ENCODE results near the gene UBE3B. TPM values are rescaled to one million over a fixed set of nuclear protein-coding genes. Genes with fewer than 3 reads are reported as not detected.

The UBE3B gene
- total RNA-seq, 1 experiment from 2014 or later: 38.6 TPM

- ChIA-PET CTCF (interaction anchor here (0.6 to 1.8 kb wide), 3 partner anchors 18 to 237 kb away, joined by 3 to 5 read pairs (median 4); no protein-coding TSS in a partner anchor), POLR2A (no interaction called here)
- intact Hi-C loops (cut with micrococcal nuclease): no loop called here
- BruUV-seq (replicated peaks): no TSS peak
- Mint-ChIP-seq H3K27me3 (ENCODE audit: insufficient read depth, unreplicated experiment) (no peaks in the 10 kb centered on the region), H3K4me1 (ENCODE audit: insufficient read depth, unreplicated experiment) (peaks cover 5% of the 10 kb centered on the region), H3K36me3 (ENCODE audit: insufficient read depth, unreplicated experiment) (no peaks in the 10 kb centered on the region), H3K9me3 (ENCODE audit: unreplicated experiment) (no peaks in the 10 kb centered on the region), H3K27ac (ENCODE audit: low read depth, unreplicated experiment) (no peak overlapping the region), H3K4me3 (ENCODE audit: unreplicated experiment) (no peak overlapping the region)
- TF ChIP-seq CTCF (IDR thresholded peaks at IDR 0.05; ENCODE audit: unreplicated experiment): no peak
- no peak for DNase-seq (ENCODE audit: unreplicated experiment)
These were observed 60.9 kb downstream of the UBE3B start for GRCh38 chr12:109538191-109538863.

- POLR2A ChIA-PET: interaction anchor here (0.5 to 1.3 kb wide), 3 partner anchors 17 to 42 kb away, joined by 3 to 7 read pairs (median 4); no protein-coding TSS in a partner anchor
- peak; percentile 17 for DNase-seq (ENCODE audit: unreplicated experiment)
- TF ChIP-seq CTCF (IDR thresholded peaks at IDR 0.05; ENCODE audit: unreplicated experiment): no peak
- peaks cover 5% of the 10 kb centered on the region for H3K4me1 Mint-ChIP-seq (ENCODE audit: insufficient read depth, unreplicated experiment)
- H3K27ac Mint-ChIP-seq (ENCODE audit: low read depth, unreplicated experiment): no peak overlapping the region
- intact Hi-C loops (cut with micrococcal nuclease): no loop called here
- H3K27me3 Mint-ChIP-seq (ENCODE audit: insufficient read depth, unreplicated experiment): no peaks in the 10 kb centered on the region
- no TSS peak for BruUV-seq (replicated peaks)
- CTCF ChIA-PET: interaction anchor here (1.1 to 1.3 kb wide), 2 partner anchors 20 to 236 kb away, joined by 3 to 4 read pairs; no protein-coding TSS in a partner anchor
- H3K9me3 Mint-ChIP-seq (ENCODE audit: unreplicated experiment): no peaks in the 10 kb centered on the region
- no peak overlapping the region for H3K4me3 Mint-ChIP-seq (ENCODE audit: unreplicated experiment)
- H3K36me3 Mint-ChIP-seq (ENCODE audit: insufficient read depth, unreplicated experiment): no peaks in the 10 kb centered on the region
These were observed 62.1 kb downstream of the UBE3B start for GRCh38 chr12:109539508-109539907.

- H3K4me1 Mint-ChIP-seq (ENCODE audit: insufficient read depth, unreplicated experiment): peaks cover 11% of the 10 kb centered on the region
- H3K36me3 Mint-ChIP-seq (ENCODE audit: insufficient read depth, unreplicated experiment): no peaks in the 10 kb centered on the region
- no peaks in the 10 kb centered on the region for H3K27me3 Mint-ChIP-seq (ENCODE audit: insufficient read depth, unreplicated experiment)
- BruUV-seq (replicated peaks): no TSS peak
- no peak for TF ChIP-seq CTCF (IDR thresholded peaks at IDR 0.05; ENCODE audit: unreplicated experiment)
- no peak for DNase-seq (ENCODE audit: unreplicated experiment)
- no peak overlapping the region for H3K27ac Mint-ChIP-seq (ENCODE audit: low read depth, unreplicated experiment)
- POLR2A ChIA-PET: interaction anchor here (1.0 kb wide), 1 partner anchor 41 kb away, joined by 3 read pairs; no protein-coding TSS in a partner anchor
- intact Hi-C loops (cut with micrococcal nuclease): no loop called here
- CTCF ChIA-PET: interaction anchor here (0.5 to 1.1 kb wide), 5 partner anchors 23 to 309 kb away, joined by 3 to 7 read pairs (median 3); no protein-coding TSS in a partner anchor
- H3K4me3 Mint-ChIP-seq (ENCODE audit: unreplicated experiment): no peak overlapping the region
- H3K9me3 Mint-ChIP-seq (ENCODE audit: unreplicated experiment): no peaks in the 10 kb centered on the region
These were observed 63.3 kb downstream of the UBE3B start for GRCh38 chr12:109540526-109541412.

GRCh38 chr12:109541413-109541726 lies 63.9 kb downstream of the UBE3B start:
- no peak for DNase-seq (ENCODE audit: unreplicated experiment)
- Mint-ChIP-seq H3K4me3 (ENCODE audit: unreplicated experiment) (no peak overlapping the region), H3K27ac (ENCODE audit: low read depth, unreplicated experiment) (peak overlapping the region; percentile 46), H3K36me3 (ENCODE audit: insufficient read depth, unreplicated experiment) (no peaks in the 10 kb centered on the region), H3K4me1 (ENCODE audit: insufficient read depth, unreplicated experiment) (peaks cover 11% of the 10 kb centered on the region), H3K27me3 (ENCODE audit: insufficient read depth, unreplicated experiment) (no peaks in the 10 kb centered on the region), H3K9me3 (ENCODE audit: unreplicated experiment) (no peaks in the 10 kb centered on the region)
- intact Hi-C loops (cut with micrococcal nuclease): no loop called here
- POLR2A ChIA-PET: no interaction called here
- no TSS peak for BruUV-seq (replicated peaks)
- TF ChIP-seq CTCF (IDR thresholded peaks at IDR 0.05; ENCODE audit: unreplicated experiment): no peak
- CTCF ChIA-PET: interaction anchor here (0.6 to 0.9 kb wide), 2 partner anchors 24 to 104 kb away, joined by 3 to 7 read pairs; no protein-coding TSS in a partner anchor

All from MCF 10A (cell line).